K562 (cell line): Measurements from ENCODE around the gene PRTFDC1. TPM values are rescaled to one million over a fixed set of nuclear protein-coding genes. Genes with fewer than 3 reads are reported as not detected.

Experiments used
- CTBP1 ChIP-seq: fragments of 450-650 bp; IDR thresholded peaks from 2 replicates; pipeline ENCODE4 v1.6.1; 2016; ENCODE audit warnings: borderline replicate concordance
- DPF2 ChIP-seq: fragments of 450-650 bp; IDR thresholded peaks from 2 replicates; pipeline ENCODE4 v1.6.1; 2016
- FOSL1 ChIP-seq: fragments of 200-800 bp; sonication (Bioruptor generic); conservative IDR thresholded peaks from 2 replicates; pipeline ENCODE4 v1.6.1; 2016; ENCODE audit warnings: missing genetic modification characterization, missing compliant biosample characterization
- JUN ChIP-seq, 2 experiments: sonication (generic) in 1 of 2; formaldehyde crosslinking in 1 of 2; IDR thresholded peaks; 2 replicates each; pipeline versions ENCODE4 v1.6.1 to v1.8.0; 2012 to 2022; ENCODE audit warnings: borderline replicate concordance in 2 of 2, mild to moderate bottlenecking in 2 of 2, improper control_type of control experiment in 1 of 2, low read depth in 1 of 2, low read length in 1 of 2, missing genetic modification reagents in 1 of 2
- MYNN ChIP-seq, 2 experiments: sonication (generic); formaldehyde crosslinking in 1 of 2; IDR thresholded peaks; 2 replicates each; pipeline versions ENCODE4 v1.5.0 to v1.6.1; 2016 to 2020; ENCODE audit warnings: antibody characterized with exemption in 1 of 2, missing genetic modification reagents in 1 of 2
- POLR2AphosphoS5 ChIP-seq: IDR thresholded peaks from 2 replicates; pipeline ENCODE4 v1.6.1; 2011; ENCODE audit warnings: mild to moderate bottlenecking, low read depth, low read length, moderate library complexity; ENCODE audit not compliant: control insufficient read depth, insufficient read depth
- ZNF316 ChIP-seq: fragments of 450-650 bp; IDR thresholded peaks from 2 replicates; pipeline ENCODE4 v1.6.1; 2016
- polyA plus RNA-seq, 8 experiments: library from polyadenylated mRNA; depleted of rRNA in 4 of 8; stranded (reverse) in 5 of 8; unstranded in 3 of 8; fragments of >200 nt; fragmentation: Nextera tagmentation in 2 of 8; fragmentation: Illumina TruSeq in 1 of 8; extraction: Ambion mirVana in 2 of 8; extraction: Trizol in 1 of 8; gene quantifications; 2 replicates each; pipeline versions ENCODE4 v1.2.1 to v1.2.3, GENCODE V29; 2011 to 2014; ENCODE audit warnings: inconsistent platforms in 1 of 8, missing spikeins in 1 of 8
- total RNA-seq, 7 experiments: library from RNA; depleted of rRNA in 6 of 7; stranded (reverse); fragments of >200 nt in 6 of 7; fragmentation: Illumina TruSeq in 2 of 7; extraction: Trizol in 2 of 7; gene quantifications; 2 replicates each; pipeline versions ENCODE4 v1.2.1 to v1.2.3, GENCODE V29; 2011 to 2021; ENCODE audit warnings: low replicate concordance in 1 of 7
- TF ChIP-seq, protein P1 (sequence below), 2 experiments: fragments of 450-650 bp; formaldehyde crosslinking in 1 of 2; IDR thresholded peaks; 2 replicates each; pipeline versions ENCODE4 v1.4.0 to v1.6.1; 2014 to 2020; ENCODE audit warnings: mild to moderate bottlenecking in 2 of 2, borderline replicate concordance in 1 of 2, low read depth in 1 of 2
- TF ChIP-seq, protein P2 (sequence below): IDR thresholded peaks from 2 replicates; pipeline ENCODE4 v1.6.1; 2011; ENCODE audit not compliant: insufficient read length; ENCODE audit errors: extremely low read depth
- TF ChIP-seq, protein P3 (sequence below): fragments of 450-650 bp; IDR thresholded peaks from 2 replicates; pipeline ENCODE4 v1.6.1; 2017; ENCODE audit warnings: antibody characterized with exemption, mild to moderate bottlenecking

Gene PRTFDC1
- total and polyA plus RNA-seq, 9 of the 15 experiments (the other 6 are each of a cell fraction or from before 2014, with no cell fraction given): 7.0 to 27.6 (median 10.0) TPM

DNA sequence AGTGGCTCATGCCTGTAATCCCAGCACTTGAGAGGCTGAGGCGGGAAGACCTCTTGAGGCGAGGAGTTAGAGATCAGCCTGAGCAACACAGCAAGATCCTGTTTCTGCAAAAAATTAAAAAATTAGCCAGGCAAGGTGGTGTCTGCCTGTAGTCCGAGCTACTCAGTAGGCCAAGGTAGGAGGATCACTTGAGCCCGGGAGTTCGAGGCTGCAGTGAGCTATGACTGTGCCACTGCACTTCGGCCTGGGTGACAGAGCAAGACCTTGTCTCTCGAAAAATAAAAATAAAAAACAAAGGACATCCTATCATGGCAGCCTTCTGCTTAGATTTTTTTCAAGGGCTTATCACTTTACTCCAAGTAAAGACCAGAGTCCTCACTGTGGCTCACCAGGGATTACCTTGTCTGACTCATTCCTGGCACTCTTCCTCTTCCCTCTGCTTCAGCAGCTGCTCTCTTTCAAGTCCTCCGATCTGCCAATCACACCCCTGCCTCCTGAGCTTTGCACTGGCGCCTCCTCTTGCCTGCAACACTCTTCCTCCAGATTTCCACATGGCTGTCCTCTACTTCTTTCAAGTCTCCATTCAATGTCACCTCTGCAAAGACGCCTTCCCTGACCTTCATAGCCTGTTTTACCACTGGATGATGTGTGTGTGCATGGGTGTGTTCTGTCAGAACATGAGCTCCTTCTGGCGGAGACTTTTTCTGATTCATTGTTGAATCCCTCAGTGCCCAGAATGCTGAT is 7.7 kb downstream of the PRTFDC1 start (continued):
- TF ChIP-seq, protein P1, sequence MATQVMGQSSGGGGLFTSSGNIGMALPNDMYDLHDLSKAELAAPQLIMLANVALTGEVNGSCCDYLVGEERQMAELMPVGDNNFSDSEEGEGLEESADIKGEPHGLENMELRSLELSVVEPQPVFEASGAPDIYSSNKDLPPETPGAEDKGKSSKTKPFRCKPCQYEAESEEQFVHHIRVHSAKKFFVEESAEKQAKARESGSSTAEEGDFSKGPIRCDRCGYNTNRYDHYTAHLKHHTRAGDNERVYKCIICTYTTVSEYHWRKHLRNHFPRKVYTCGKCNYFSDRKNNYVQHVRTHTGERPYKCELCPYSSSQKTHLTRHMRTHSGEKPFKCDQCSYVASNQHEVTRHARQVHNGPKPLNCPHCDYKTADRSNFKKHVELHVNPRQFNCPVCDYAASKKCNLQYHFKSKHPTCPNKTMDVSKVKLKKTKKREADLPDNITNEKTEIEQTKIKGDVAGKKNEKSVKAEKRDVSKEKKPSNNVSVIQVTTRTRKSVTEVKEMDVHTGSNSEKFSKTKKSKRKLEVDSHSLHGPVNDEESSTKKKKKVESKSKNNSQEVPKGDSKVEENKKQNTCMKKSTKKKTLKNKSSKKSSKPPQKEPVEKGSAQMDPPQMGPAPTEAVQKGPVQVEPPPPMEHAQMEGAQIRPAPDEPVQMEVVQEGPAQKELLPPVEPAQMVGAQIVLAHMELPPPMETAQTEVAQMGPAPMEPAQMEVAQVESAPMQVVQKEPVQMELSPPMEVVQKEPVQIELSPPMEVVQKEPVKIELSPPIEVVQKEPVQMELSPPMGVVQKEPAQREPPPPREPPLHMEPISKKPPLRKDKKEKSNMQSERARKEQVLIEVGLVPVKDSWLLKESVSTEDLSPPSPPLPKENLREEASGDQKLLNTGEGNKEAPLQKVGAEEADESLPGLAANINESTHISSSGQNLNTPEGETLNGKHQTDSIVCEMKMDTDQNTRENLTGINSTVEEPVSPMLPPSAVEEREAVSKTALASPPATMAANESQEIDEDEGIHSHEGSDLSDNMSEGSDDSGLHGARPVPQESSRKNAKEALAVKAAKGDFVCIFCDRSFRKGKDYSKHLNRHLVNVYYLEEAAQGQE (IDR thresholded peaks at IDR 0.05; ENCODE audit: borderline replicate concordance): peak; percentile 58
- TF ChIP-seq, protein P1 (CRISPR knock-in tag; IDR thresholded peaks at IDR 0.05; ENCODE audit: low read depth): no peak
- peak; percentile 82 for TF ChIP-seq JUN (IDR thresholded peaks at IDR 0.05; ENCODE audit: borderline replicate concordance, low read depth, low read length)
- no peak for TF ChIP-seq JUN (CRISPR knock-in tag; IDR thresholded peaks at IDR 0.05; ENCODE audit: borderline replicate concordance)
- TF ChIP-seq ZNF316: peak; percentile 32; the same call in 1 of the 2 replicates
- TF ChIP-seq, protein P2, sequence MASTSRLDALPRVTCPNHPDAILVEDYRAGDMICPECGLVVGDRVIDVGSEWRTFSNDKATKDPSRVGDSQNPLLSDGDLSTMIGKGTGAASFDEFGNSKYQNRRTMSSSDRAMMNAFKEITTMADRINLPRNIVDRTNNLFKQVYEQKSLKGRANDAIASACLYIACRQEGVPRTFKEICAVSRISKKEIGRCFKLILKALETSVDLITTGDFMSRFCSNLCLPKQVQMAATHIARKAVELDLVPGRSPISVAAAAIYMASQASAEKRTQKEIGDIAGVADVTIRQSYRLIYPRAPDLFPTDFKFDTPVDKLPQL: no peak
- peak; percentile 87 for TF ChIP-seq DPF2
- peak; percentile 61; the same call in 1 of the 2 replicates for TF ChIP-seq CTBP1
- TF ChIP-seq POLR2AphosphoS5: peak; percentile 64
- TF ChIP-seq, protein P3, sequence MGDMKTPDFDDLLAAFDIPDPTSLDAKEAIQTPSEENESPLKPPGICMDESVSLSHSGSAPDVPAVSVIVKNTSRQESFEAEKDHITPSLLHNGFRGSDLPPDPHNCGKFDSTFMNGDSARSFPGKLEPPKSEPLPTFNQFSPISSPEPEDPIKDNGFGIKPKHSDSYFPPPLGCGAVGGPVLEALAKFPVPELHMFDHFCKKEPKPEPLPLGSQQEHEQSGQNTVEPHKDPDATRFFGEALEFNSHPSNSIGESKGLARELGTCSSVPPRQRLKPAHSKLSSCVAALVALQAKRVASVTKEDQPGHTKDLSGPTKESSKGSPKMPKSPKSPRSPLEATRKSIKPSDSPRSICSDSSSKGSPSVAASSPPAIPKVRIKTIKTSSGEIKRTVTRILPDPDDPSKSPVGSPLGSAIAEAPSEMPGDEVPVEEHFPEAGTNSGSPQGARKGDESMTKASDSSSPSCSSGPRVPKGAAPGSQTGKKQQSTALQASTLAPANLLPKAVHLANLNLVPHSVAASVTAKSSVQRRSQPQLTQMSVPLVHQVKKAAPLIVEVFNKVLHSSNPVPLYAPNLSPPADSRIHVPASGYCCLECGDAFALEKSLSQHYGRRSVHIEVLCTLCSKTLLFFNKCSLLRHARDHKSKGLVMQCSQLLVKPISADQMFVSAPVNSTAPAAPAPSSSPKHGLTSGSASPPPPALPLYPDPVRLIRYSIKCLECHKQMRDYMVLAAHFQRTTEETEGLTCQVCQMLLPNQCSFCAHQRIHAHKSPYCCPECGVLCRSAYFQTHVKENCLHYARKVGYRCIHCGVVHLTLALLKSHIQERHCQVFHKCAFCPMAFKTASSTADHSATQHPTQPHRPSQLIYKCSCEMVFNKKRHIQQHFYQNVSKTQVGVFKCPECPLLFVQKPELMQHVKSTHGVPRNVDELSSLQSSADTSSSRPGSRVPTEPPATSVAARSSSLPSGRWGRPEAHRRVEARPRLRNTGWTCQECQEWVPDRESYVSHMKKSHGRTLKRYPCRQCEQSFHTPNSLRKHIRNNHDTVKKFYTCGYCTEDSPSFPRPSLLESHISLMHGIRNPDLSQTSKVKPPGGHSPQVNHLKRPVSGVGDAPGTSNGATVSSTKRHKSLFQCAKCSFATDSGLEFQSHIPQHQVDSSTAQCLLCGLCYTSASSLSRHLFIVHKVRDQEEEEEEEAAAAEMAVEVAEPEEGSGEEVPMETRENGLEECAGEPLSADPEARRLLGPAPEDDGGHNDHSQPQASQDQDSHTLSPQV: peak; percentile 76
- TF ChIP-seq MYNN (IDR thresholded peaks at IDR 0.05): peak; percentile 44; the same call in 1 of the 2 replicates
- no peak for TF ChIP-seq MYNN (CRISPR knock-in tag; IDR thresholded peaks at IDR 0.05)
- peak; percentile 90 for TF ChIP-seq FOSL1 (tag)
